Subcutaneous adipose tissue (tissue), 4 donors: ENCODE results near the gene FUBP3. TPM values are rescaled to one million over a fixed set of nuclear protein-coding genes. Genes with fewer than 3 reads are reported as not detected.

Experiments
- CTCF ChIP-seq: fragments of 450-650 bp; IDR thresholded peaks from one replicate; pipeline ENCODE4 v1.5.1; 2016; ENCODE audit warnings: low read depth, mild to moderate bottlenecking, control low read depth, antibody characterized with exemption, moderate library complexity
- total RNA-seq, 4 donors: library from RNA; depleted of rRNA; stranded (reverse); fragments of >200 nt; gene quantifications; one replicate each; pipeline ENCODE4 v1.1.0, GENCODE V29; 2016

FUBP3 gene
- total RNA-seq, 4 donors from 2014 or later: 29.9 to 39.9 (median 37.9) TPM

GRCh38 chr9:130631331-130632080, 52.1 kb downstream of the FUBP3 start:
- TF ChIP-seq CTCF: no peak

GRCh38 chr9:130632081-130632710, 52.8 kb downstream of the FUBP3 start:
- no peak for TF ChIP-seq CTCF

DNA sequence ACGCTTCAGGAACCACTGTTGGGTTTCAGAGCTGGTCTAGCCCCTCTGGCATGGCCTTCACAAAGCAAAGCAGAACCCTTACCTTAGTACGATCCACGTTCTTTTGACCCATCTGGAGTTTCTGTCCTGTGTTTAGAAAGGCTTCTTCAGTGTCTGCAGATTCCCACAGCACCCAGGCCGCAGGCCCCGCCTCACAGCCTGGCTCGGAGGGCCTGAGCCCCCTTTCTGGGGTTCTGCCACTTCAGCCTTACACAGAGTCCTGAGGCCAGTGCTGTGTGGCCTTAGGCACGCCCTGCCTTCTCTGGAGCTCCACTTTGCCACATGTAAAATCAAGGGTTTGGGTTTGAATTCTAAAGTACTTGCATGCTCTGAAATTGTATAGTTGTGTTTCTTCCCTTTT, 53.5 kb downstream of the FUBP3 start:
- TF ChIP-seq CTCF: no peak

- no peak for TF ChIP-seq CTCF
Observed at GRCh38 chr9:130633336-130634190, 54.2 kb downstream of the FUBP3 start.

DNA sequence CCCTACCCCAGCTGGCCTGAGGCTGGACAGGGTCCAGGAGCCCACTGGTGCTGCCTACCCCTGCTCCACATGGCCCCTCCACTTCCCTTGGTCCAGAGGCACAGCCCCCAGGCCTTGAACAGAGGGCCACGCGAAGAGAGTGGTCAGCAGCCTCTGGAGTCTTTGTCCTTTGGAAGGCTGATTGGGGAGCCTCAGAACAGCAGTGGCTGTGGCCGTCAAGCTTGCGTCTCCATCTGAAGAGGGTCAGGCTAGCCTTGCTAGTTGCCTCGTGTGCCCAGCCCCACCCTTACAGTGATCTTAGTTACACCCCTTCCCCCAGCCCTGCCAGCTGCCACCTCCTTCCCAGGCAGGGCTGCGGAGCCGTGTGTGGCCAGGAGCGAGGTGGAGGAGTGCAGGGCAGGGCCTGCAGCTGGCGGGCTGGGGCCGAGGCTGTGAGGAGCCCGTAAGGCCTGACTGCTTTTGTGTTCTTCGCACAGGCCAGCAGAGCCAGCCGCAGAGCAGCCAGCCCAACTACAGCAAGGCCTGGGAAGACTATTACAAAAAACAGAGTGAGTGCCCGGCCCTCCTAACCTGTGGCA, 54.9 kb downstream of the FUBP3 start:
- TF ChIP-seq CTCF: no peak

- TF ChIP-seq CTCF: no peak
Observed at GRCh38 chr9:130634801-130635200, 55.4 kb downstream of the FUBP3 start.
